GM15510 (cell line): ENCODE results near the gene CD81.

Experiments
- POLR2A ChIP-seq: IDR thresholded peaks from 3 replicates; pipeline ENCODE4 v1.6.1; 2011; ENCODE audit warnings: borderline replicate concordance; ENCODE audit not compliant: insufficient read length; ENCODE audit errors: extremely low read depth

The CD81 gene

GRCh38 chr11:2368178-2368850 is 8.8 kb upstream of the CD81 start:
- TF ChIP-seq POLR2A, result no peak

DNA sequence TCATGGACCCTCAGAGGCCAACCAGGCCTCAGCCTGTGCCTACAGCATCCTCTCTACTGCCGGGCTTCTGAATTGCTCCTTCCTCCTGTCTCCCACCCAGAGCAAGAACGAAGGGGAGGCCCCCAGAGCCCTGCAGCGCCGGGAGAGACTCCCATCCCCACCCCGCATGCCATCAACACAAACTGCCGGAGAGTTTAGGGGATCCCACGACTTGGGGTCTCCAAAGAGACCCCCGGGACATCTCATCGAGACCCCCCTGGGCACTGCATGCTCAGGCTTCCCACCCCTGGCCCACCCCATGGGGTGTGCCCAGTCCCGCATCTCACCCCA is 8.3 kb upstream of the CD81 start:
- TF ChIP-seq POLR2A, result no peak

DNA sequence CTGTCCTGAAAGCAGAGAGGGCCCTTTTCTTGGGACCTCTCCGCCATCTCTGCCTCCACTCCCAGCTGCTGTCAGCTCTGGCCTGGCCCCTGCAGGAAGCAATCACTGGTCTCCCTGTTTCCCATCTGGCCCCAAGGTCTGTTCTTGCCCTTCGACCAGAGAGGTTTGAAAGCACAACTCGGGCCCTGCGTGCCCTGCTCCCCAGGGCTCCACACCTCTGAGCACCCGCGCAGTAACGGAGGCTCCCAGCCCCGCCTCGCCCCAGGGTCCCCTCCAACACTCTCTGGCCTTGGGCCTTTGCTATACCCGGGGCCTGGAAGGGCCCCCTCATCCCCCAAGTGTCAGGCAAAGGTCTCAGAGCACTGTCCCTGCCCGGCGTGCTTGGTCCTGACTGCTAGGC is 7.8 kb upstream of the CD81 start:
- TF ChIP-seq POLR2A, result no peak

- TF ChIP-seq POLR2A, result no peak
Observed at GRCh38 chr11:2369896-2370295, 7.2 kb upstream of the CD81 start.

GRCh38 chr11:2374456-2375201 is 2.5 kb upstream of the CD81 start:
- no peak for TF ChIP-seq POLR2A

- no peak for TF ChIP-seq POLR2A
Observed at GRCh38 chr11:2375341-2375853, 1.7 kb upstream of the CD81 start.

DNA sequence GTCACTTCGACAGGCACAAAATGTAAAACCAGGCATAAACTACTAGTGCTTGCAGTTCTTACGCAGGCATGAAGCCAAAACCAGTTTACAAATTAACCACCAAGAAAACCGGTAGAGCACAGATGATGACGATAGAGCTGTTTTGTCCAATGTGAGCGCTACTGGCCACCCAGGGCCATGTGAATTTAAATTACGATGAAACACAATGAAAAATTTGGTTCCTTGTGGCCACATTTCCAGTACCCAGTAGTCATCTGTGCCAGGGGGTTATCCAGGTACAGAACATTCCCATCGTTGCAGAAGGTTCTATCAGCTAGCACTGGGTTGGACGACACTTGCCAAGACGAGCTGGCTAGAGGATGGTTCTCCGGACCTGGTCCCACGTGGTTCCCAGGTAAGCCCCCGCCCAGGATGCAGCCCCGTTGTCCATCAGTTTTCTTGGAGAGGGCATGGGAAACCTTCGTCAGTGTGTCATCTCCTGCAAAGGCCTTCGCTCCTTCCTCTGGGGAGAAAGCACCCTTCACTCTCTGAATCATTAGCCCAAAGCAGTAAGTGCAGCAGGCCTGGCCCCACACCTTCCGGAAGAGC is 1.1 kb upstream of the CD81 start:
- TF ChIP-seq POLR2A, result no peak

DNA sequence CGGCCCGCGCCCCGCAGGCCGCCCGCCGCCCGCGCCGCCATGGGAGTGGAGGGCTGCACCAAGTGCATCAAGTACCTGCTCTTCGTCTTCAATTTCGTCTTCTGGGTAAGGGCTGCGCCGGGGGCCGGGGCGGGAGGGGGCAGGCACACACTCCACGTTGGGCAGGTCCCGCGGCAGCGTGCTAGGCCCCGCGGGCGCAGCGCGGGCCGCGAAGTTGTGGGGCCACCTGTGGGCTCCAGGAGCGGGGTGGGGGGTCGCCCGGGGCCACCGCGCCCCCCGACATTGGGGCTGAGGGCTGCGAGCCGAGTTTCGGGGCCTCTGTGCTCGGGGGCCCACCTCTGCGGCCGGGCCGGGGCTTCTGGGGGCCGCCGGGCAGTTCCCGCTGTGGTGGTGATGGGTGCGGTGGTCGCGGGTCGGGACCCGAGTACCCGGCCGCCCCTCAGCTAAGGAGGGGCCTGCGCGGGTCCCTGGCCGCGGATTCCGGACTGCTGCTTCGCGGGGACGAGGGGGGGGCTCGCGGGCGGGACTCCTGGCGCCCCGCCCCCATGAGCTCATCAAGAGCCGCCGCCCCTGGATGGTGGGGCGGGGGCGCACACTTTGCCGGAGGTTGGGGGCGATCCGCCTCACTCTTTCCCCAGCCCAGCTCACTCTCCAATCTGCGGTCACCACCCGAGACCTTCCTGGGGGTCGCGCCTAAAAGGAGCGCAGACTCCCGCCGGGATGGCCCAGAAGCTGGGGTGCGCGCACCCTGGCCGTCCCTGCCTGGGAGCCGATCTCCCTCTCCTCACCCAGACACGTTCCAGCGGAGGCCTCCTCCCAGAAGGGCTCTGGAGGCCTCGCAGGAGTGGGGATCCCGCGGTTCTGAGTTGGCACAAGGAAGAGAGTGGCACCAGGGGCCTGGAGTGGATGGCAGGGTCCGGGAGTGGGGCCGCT is 667 bp downstream of the CD81 start:
- TF ChIP-seq POLR2A, result peak; percentile 19

DNA sequence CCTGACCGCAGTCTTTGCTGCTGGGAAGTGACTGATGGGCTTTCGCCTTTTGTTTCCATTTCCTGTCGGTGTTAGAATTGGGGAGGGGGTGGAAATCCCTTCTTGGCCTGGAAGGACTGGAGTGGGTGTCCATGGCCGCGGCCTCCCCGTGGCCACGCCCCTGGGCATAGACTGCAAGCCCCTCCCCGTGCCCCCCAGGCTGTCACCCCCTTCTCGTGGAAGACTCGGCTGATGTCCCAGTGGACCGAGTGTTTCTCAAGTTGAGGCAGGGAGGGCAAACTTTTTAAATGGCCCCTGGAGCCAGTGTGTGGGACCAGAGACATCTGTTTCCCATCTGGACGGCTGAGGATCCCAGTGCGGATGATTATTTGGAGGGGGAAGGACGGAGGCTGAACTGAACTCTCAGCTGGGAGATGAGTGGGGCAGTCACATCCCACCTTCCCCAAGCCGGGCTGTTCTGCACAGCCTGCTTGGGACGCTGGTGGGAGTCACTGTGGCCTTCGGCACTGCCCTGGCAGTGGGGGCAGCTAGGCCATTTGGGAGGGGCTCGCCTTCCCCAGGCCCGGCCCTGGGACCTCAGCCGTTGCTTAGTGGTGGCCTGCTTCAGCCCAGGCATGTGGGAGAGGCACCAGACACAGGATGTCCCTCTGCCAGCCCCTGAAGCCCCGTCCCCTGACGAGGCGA is 1.6 kb downstream of the CD81 start:
- TF ChIP-seq POLR2A, result no peak

- no peak for TF ChIP-seq POLR2A
Observed at GRCh38 chr11:2379466-2380174, 2.5 kb downstream of the CD81 start.

DNA sequence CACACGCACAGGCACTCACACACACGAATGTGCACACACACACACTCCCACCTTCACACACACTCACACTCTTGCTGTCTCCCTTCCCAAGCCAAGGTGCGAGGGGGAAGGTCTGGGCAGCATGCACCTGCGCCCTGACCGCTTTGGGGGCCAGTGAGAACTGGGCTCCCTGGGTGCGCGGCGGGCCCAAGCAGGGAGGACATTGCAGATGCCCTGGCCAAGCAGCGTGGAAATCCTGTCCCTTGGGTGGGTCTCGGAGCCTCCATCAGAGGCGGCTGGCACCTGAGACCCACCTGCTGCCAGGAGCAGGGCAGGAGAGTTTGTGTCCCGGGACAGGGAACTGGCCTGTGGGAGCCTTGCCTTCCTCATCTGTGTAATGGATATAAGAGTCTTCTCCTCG is 3.3 kb downstream of the CD81 start:
- no peak for TF ChIP-seq POLR2A

DNA sequence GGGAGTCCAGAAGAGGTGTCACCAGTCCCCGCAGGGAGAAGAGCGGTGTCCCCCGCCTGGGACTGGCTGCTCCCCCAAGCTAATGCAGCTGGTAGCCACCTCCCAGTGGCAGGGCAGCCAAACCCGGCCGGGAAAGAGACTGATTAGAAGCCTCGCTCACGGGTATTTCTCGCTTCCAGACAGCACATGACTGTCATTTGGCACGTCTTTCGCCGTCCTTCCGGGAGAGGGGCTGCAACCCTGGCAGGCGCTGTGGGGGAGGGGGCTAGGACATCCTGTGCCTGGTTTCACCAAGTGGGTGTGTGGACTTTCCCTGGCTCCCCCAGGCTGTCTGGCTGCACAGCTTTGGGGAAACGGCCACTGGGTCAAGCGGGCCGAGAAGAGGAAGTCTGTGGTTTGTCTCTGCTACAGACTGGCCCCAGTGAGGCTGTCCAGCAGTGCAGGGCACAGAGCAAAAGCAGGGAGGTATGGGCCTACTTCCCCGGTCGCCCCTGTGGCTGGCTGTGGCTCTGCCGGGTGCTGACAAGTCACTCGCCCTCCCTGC is 3.8 kb downstream of the CD81 start:
- TF ChIP-seq POLR2A, result no peak

DNA sequence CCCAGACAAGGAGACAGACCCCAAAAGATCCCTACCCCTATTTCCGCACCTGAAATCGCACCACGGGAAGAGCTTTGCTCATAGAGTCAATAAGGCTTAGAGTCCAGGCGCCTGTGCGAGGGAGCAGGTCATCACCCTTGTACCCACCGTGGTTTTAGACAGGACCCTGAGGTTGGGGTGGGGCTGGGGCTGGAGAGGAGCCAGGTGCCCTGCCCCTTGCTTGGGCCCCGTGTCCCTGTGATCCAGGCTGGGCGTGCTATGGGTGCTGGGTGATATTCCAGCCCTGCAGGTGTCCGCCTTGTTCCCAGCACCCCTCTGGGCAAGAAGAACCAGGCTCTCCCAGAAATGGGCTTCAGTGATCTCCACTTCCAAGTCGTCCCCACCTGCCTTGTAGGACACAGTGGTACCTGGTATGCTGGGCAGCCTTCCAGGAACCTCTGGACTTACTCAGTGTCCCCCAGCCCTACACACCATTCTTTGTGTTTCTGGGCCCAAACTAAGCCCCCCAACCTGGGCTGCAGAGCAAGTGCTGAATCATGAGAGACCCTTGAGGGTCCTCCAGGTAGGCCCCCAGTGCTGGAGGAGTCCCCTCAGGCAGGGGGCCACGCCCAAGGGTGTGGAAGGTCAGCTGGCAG is 4.5 kb downstream of the CD81 start:
- no peak for TF ChIP-seq POLR2A
